ENCODE data around the gene ADM5.
"Not testable (repeated sequence)": the region's sequence is repeated elsewhere in the genome, so short reads cannot be mapped to it uniquely, and the experiment has no call there.

ADM5 gene

GRCh38 chr19:49712397-49712859 lies 23.0 kb downstream of the ADM5 start:
- H3K4me1 ChIP-seq = no peaks in the 10 kb centered on the region
- DNase-seq = peak; percentile 95
- H3K4me3 ChIP-seq (ENCODE audit: low read depth, low read length) = peak overlapping the region; percentile 59
- H3K36me3 ChIP-seq = no peaks in the 10 kb centered on the region
- H3K9me3 ChIP-seq = no peaks in the 10 kb centered on the region
- no peaks in the 10 kb centered on the region for H3K27me3 ChIP-seq
- no peak for TF ChIP-seq CTCF (IDR thresholded peaks at IDR 0.05; ENCODE audit: low read depth, low read length)

- H3K36me3 ChIP-seq = no peaks in the 10 kb centered on the region
- H3K4me1 ChIP-seq = no peaks in the 10 kb centered on the region
- no peak for TF ChIP-seq CTCF (IDR thresholded peaks at IDR 0.05; ENCODE audit: low read depth, low read length)
- H3K4me3 ChIP-seq (ENCODE audit: low read depth, low read length) = no peak overlapping the region
- no peak for DNase-seq
- H3K27me3 ChIP-seq = no peaks in the 10 kb centered on the region
- no peaks in the 10 kb centered on the region for H3K9me3 ChIP-seq
Observed at GRCh38 chr19:49713236-49713845, 23.9 kb downstream of the ADM5 start.

GRCh38 chr19:49716154-49716553 lies 26.8 kb downstream of the ADM5 start:
- no peaks in the 10 kb centered on the region for H3K27me3 ChIP-seq
- no peak for TF ChIP-seq CTCF (IDR thresholded peaks at IDR 0.05; ENCODE audit: low read depth, low read length)
- H3K4me3 ChIP-seq (ENCODE audit: low read depth, low read length) = no peak overlapping the region
- no peaks in the 10 kb centered on the region for H3K4me1 ChIP-seq
- H3K36me3 ChIP-seq = no peaks in the 10 kb centered on the region
- no peaks in the 10 kb centered on the region for H3K9me3 ChIP-seq
- no peak for DNase-seq

GRCh38 chr19:49718511-49718910 lies 29.1 kb downstream of the ADM5 start:
- Histone ChIP-seq H3K27me3 (no peaks in the 10 kb centered on the region), H3K4me3 (ENCODE audit: low read depth, low read length) (no peak overlapping the region), H3K36me3 (no peaks in the 10 kb centered on the region), H3K4me1 (no peaks in the 10 kb centered on the region), H3K9me3 (no peaks in the 10 kb centered on the region)
- DNase-seq = no peak
- TF ChIP-seq CTCF (IDR thresholded peaks at IDR 0.05; ENCODE audit: low read depth, low read length) = no peak

- no peak for TF ChIP-seq CTCF (IDR thresholded peaks at IDR 0.05; ENCODE audit: low read depth, low read length)
- DNase-seq = no peak
- Histone ChIP-seq H3K4me1 (no peaks in the 10 kb centered on the region), H3K27me3 (no peaks in the 10 kb centered on the region), H3K36me3 (no peaks in the 10 kb centered on the region), H3K9me3 (no peaks in the 10 kb centered on the region), H3K4me3 (ENCODE audit: low read depth, low read length) (no peak overlapping the region)
Observed at GRCh38 chr19:49718991-49719390, 29.6 kb downstream of the ADM5 start.

GRCh38 chr19:49719420-49719819 lies 30.0 kb downstream of the ADM5 start:
- H3K27me3 ChIP-seq; H3K9me3 ChIP-seq; DNase-seq; H3K4me1 ChIP-seq; H3K4me3 ChIP-seq (ENCODE audit: low read depth, low read length); H3K36me3 ChIP-seq: not testable (repeated sequence)

Measured in BE2C (cell line).